ENCODE results near the gene OR5M3.

DNA sequence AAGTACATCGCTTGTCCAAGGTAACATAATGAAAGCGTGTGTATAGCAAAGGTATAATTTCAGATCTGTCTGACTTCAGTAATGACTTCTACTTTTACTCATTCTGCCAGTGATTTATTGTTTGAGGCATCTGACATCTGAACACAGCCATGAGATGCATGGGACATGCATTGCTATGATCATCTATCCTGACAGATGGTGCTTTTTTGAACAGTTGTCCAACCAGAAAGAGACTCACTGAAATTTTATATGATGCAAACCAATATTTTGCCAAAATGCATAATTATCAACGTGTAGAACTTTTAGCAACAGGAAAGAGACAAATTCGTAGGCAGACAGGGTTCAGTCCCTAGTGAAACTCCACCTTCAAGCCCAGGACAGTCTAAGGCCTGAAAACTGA lies 19.6 kb downstream of the OR5M3 start:
- TF ChIP-seq CTCF (IDR thresholded peaks at IDR 0.05) (no peak), POLR2A (IDR thresholded peaks at IDR 0.05) (no peak)
